Stimulated activated CD8-positive, alpha-beta memory T cell treated with anti-CD3 and anti-CD28 coated beads, Interleukin-15, amount 100 ng/mL, for 48 hours (primary cell): Measurements from ENCODE around the gene RNF212B.
A peak's percentile ranks its signal among the peaks of the same experiment; 100 is the strongest.
"Not testable (repeated sequence)": the region's sequence is repeated elsewhere in the genome, so short reads cannot be mapped to it uniquely, and the experiment has no call there.

Source experiments
- DNase-seq, 2 donors: peaks; one replicate each; pipeline ENCODE4 v3.0.0-alpha.2; 2020; ENCODE audit warnings: low read depth in 2 of 2

Gene RNF212B, protein sequence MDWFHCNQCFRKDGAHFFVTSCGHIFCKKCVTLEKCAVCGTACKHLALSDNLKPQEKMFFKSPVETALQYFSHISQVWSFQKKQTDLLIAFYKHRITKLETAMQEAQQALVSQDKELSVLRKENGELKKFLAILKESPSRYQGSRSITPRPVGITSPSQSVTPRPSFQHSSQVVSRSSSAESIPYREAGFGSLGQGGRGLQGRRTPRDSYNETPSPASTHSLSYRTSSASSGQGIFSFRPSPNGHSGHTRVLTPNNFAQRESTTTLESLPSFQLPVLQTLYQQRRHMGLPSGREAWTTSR

DNA sequence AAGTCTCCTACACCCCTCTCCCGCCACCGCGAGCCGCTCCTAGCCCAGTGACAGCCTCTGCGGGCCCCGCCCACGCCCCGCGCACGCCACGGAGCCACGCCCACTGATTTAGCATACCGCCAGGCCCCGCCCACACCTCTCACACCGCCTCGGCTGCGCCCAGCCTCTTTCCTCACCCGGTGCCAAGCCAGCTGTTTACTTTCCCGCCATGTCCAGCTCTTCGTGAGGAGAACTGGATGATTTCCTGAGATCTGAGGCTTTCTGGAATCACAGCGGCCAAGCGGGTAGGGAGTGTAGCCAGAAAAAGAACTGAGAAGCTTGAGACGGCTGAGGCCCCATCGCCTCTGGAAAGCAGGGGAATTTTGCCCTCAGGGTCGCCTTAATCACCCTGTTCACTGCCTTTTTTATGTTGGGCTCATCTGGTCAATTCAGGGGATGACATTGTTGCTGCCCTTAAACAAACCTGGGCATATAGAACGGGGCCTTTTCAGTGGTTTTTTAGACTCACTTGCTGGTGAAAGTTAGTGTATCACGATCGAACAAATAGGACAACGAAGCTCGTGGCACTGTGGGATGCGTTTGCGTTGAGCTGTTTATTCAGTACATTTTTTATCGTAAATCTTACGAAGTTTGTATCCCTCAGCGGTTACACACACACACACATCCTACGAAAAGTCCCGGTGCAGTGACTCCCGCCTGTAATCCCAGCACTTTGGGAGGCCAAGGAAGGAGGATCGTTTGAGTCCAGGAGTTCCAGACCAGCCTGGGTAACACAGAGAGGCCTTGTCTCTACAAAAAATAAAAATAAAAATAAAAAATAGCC lies at the start of gene RNF212B:
Gene RNF212B (plus strand): TSS at position 165 of the 823 bp plus-strand sequence. CDS start 2,410 bp downstream, outside the sequence.
- peak; percentile 77 to 82 for DNase-seq

DNA sequence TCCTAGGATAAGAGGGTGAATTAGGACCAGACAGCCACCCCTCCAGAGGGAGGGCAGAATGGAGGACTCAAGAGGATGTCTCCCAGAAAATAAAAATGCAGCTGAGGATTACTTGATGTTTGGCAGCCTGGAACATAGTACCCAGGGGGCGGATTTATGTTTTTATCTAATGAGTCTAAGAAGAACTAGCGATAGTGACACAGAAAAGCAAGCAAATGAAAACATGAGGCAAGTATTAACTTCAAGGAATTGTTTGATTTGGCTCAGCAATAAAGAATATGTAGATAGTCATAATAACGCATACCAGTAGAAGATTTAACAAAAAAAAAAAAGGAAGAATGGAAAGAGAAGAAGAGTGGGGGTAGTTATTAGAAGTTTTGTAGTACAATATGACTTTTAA lies 44.3 kb upstream of the RNF212B start:
- DNase-seq: no peak

DNA sequence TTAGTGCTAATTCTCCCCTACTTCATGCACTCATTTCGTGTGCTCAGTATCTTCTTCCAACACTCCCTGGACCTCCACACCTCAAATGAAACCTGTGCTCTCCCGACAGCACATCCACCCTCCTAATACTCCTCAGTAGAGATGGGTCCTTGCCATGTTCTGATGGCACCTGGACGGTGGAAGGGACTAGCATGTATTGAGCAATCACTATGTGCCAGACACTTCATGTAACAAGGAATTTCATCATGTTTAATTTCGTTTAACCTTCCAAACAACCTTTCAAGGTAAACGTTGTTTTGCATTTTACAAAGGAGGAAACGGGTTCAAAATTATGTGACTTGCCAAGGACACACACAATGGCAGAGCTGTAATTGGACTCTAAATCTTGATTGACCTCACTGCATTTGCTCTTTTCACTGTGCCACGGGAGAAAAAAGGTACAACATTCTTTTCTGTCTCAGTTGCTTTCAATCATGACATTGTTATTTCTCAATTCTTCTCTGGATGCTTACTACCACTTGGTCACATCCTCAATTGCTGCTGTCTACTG lies 42.1 kb upstream of the RNF212B start:
- DNase-seq: no peak

DNA sequence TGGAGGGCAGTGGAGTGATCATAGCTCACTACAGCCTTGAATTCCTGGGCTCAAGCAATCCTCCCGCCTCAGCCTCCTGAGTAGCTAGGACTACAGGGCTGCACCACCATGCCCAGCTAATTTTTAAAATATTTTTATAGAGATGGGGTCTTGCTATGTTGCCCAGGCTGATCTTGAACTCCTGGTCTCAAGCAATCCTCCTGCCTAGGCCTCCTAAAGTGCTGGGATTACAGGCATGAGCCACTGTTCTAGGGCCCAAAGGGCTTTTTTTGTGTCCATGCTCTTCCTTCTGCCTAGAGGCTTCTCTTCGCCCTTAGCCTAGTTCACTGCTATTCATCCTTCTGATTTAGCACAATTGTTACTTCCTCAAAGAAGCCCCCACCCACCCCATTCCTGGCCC lies 41.2 kb upstream of the RNF212B start:
- not testable (repeated sequence) for DNase-seq

DNA sequence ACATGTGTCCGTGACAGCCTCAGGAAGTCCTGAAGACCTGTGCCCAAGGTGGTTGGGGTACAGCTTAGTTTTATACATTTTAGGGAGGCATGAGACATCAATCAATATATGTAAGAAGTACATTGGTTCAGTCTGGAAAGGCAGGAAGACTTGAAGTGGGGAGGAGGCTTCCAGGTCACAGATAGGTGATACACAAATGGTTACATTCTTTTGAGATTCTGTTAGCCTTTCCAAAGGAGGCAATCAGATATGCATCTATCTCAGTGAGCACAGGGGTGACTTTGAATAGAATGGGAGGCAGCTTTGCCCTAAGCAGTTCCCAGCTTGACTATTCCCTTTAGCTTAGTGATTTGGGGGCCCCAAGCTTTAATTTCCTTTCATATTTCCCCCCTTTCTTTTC lies 38.6 kb upstream of the RNF212B start:
- DNase-seq: not testable (repeated sequence)

DNA sequence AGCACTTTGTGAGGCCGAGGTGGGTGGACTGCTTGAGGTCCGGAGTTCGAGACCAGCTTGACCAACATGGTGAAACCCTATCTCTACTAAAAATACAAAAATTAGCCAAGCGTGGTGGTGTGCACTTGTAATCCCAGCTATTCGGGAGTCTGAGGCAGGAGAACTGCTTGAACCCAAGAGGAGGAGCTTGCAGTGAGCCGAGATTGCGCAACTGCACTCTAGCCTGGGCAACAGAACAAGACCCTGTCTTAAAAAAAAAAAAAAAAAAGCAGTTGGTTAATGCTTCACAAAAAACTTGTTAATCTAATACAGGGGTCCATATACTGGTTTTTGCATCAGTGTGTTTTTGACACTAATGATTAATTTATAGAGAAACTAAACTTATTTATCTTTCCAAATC lies 35.7 kb upstream of the RNF212B start:
- no peak for DNase-seq

DNA sequence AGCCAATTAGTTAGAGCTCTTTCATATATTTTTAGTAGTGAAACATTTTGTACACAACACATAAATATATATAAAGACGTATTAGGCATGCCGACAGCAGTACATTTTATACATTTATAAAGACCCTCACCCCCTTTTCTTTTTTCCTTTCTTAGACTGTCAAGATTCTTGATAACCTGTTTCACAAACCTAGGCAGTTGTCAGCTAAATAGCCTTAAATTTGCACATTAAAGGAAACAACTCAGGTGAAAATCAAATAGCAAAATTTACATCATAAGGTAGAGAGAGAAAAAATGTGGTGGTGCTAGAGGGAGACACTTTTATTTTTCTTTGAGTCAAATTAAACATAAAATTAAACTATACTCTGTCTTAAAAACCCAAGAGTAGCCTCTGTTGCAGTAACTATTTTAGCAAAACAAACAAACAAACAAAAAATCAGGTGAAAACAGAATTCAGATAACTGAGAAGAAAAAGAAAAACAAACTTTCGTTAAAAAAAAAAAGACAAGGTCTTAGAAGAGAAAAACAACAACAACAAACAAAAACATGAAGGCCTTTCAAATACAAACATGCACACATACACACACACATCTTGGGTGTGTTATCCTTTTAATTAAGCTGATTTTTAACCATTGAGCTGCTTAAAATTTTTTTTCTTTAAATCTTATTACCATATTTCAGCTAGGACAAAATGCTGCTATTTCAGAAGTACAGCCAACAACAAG lies 31.2 kb upstream of the RNF212B start:
- DNase-seq: no peak

DNA sequence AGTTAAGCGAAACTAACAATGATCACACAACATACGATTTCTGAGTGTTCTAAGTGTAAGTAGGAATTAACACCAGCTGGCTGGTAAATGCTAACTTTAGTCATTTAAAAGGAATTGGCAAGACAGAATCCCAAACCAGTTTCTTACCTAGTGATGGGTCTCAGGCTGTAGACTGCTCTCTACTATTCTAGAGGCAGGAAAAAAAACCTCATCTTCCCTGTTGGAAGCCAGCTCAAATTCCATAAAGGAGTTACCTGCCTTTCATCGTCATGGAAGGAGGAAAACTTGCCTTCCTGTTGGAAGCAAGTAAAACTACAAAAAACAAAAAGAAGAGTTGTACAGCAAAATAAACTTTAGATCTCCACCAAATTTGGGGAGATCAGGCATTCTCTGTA lies 30.6 kb upstream of the RNF212B start:
- DNase-seq: no peak

DNA sequence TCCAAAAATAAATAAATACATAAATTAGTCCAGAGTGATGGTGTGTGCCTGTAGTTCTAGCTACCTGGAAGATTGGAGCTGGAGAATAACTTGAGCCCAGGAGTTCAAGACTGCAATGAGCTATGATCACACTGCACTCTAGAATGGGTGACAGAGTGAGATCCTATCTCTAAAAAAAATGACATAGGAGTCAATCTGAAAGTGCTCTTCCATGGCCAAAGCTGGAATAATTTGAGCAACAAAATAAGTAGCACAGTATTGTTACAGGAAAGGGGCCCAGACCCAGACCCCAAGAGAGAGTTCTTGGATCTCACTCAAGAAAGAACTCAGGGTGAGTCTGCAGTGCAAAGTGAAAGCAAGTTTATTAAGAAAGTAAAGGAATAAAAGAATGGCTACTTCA lies 29.4 kb upstream of the RNF212B start:
- DNase-seq: no peak

DNA sequence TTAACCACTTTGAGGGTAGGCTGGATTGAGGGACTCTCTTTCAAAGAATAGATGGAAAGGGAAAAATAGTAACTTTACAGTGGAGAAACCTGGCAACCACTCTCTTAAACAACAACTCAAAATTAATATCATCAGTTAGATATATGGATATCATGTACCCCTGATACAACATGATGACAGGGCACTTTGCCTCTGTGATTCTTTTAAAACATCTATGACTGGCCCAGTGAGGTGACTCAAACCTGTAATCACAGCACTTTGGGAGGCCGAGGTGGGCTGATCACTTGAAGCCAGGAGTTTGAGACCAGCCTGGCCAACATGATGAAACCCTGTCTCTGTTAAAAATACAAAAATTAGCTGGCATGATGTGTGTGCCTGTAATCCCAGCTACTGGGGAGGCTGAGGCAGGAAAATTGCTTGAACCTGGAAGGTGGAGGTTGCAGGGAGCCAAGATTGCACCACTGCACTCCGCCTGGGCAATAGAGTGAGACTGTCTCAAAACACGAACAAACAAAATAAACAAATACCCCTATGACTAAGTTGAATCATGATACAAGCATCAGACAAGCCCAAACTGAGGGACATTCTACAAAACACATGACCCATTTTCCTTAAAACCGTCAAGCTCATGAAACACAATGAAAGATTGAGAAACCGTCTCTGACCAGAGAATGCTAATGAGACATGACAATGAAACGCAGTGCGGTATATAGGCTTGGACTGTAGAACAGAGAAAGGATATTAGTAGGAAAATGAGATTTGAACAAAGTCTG lies 27.9 kb upstream of the RNF212B start:
- DNase-seq: no peak

DNA sequence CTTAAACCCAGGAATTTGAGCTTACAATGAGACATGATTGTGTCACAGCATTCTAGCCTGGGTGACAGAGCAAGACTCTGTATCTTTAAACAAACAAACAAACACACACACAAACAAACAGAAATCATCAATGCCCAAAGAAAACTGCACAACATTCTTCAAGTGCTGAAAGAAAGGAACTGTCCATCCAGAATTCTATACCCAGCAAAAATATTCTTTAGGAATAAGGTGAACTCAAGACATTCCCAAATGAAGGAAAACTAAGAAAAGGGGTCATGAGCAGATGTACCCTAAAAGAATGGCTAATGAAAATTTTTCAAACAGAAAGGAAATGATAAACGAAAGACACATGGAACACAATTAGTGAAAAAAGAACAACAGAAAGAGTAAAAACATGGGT lies 22.3 kb upstream of the RNF212B start:
- DNase-seq: no peak

DNA sequence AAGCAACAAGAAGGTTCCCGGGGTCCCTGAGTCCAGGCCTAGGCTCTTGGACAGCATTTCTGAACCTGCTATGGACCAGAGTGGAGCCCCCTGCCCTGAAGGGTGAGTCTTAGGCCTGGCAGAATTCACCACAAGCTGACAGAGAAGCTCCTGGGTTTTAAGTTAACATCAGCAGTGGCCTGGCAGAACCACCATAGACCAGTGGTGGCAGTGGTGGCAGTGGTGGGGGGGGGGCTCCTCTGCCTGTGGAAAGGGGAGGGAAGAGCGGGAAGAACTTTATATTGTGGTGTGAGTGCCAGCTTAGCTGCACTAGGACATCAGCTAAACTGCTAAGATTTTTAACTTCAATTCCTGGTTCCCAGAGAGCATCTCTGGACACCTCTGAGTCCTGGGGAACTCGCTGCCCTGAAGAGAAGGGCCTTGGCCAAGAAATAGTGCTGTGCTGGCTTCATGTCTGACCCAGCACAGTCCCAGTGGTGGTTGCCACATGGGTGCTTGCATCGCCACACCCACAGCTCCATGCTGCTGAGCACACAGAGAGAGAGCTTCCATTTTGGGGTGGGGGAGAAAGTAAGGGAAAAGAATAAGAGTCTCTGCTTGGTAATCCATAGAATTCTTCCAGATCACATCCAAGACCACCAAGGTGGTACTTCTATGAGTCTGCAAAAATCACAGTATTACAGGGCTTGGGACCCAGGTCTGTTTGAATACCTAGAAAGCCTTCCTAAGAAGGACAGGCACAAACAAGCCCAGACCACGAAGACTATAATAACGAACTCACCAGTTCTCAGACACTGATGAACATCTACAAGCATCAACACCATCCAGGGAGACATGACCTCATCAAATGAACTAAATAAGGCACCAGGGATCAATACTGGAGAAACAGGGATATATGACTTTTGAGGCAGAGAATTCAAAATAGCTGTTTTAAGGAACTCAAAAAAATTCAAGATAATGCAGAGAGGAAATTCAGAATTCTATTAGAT lies 20.4 kb upstream of the RNF212B start:
- DNase-seq: no peak

DNA sequence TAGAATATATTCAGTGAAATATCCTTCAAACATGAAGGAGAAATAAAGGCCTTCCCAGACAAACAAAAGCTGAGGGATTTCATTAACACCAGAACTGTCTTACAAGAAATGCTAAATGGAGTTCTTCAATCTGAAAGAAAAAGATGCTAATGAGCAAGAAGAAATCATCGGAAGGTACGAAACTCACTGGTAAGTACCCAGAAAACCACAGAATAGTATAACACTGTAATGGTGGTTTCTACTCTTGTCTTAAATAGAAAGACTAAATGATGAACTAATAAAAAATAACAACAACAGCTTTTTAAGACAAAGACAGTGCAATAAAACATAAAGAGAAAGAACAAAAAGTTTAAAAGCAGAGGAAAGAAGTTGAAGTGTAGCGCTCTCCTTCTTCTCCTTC lies 18.7 kb upstream of the RNF212B start:
- no peak for DNase-seq

DNA sequence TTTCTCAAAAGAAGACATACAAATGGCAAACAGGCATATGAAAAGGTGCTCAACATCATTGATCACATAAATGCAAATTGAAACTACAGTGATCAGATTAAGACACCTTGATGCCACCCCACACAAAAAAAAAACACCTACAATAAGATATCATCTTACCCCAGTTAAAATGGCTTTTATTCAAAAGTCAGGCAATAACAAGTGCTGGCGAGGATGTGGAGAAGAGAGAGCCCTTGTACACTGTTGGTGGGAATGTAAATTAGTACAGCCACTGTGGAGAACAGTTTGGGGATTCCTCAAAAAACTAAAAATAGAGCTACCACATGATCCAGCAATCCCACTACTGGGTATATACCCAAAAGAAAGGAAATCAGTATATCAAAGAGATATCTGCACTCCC lies 12.8 kb upstream of the RNF212B start:
- DNase-seq: not testable (repeated sequence)

DNA sequence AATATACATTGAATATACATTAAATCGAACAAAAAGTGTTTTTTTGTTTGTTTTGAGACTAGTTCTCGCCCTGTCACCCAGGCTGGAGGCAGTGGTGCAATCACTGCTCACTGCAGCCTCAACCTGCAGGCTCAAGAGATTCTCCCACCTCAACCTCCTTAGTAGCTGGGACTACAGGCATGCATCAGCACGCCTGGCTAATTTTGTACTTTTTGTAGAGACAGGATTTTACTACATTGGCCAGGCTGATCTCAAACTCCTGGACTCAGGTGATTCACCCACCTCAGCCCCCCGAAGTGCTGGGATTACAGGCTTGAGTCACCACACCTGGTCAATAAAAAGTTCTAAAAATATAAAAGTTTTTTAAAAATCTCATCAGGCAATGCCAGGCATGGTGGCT lies 10.2 kb upstream of the RNF212B start:
- no peak for DNase-seq

DNA sequence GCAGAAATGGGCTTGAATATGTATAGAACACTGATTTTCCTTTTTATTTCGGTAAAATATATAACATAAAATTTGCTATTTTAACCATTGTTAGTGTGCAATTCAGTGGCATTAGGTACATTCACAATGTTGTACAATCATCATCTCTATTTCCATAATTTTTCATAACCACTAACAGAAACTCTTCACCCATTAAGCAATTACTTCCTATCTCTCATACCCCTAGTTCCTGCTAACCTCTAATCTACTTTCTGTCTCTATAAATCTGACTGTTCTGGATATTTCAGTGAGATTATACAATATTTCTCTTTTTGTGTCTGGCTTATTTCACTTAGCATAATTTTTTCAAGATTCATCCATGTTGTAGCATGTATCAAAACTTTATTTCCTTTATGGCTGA lies 8.9 kb upstream of the RNF212B start:
- no peak for DNase-seq

DNA sequence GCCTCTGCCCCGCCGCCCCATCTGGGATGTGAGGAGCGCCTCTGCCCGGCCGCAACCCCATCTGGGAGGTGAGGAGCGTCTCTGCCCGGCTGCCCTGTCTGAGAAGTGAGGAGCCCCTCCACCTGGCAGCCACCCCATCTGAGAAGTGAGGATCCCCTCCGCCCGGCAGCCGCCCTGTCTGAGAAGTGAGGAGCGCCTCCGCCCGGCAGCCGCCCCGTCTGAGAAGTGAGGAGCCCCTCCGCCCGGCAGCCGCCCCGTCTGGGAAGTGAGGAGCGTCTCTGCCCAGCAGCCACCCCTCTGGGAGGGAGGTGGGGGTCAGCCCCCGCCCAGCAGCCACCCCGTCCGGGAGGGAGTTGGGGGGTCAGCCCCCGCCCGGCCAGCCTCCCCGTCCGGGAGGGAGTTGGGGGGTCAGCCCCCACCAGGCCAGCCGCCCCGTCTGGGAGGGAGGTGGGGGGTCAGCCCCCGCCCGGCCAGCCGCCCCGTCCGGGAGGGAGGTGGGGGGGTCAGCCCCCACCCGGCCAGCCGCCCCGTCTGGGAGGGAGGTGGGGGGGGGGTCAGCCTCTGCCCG lies 5.4 kb upstream of the RNF212B start:
- not testable (repeated sequence) for DNase-seq

DNA sequence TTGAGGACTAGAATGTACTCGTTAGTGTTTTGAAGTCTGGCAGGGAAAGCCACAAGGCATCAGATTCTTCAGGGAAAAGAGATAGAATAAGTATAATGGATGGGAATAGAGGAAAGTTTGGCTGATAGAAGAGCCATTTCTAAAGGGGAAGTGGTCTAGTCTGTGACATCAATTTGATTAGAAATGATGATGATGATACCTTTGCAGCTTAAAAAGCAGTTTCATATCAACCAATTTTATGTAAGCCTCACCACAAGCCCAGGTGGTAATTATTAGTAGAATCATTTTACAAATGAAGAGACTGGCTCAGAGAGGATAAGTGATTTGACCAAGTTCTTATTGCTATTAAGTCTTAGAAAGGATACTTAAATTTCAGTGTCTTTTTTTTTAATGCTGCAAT lies 2.9 kb downstream of the RNF212B start:
- DNase-seq: no peak

DNA sequence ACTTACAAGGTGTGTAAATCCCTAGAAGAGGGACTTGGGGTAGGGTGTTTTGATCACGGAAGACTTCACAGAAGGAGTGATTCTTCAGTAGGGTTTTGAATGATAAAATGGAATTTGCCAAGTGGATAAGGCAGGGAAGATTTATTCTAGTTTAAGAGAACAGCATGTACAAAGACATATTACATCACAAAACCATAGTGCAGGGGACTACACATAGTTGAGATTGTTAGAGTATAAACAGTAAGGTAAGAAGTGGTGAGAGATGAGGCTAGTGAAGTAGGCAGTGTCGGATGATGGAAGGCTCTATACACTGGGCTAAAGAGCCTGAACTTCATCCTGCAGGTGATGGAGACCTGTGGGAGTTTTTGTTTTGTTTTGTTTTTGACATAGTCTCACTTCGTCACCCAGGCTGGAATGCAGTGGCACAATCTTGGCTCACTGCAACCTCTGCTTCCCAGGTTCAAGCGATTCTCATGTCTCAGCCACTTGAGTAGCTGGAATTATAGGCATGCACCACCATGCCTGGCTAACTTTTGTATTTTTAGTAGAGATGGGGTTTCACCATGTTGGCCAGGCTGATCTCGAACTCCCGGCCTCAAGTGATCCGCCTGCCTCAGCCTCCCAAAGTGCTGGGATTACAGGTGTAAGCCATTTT lies 3.5 kb downstream of the RNF212B start:
- DNase-seq: not testable (repeated sequence)
